GM18517 (cell line): Measurements from ENCODE around the gene KCTD12.

Experiments used
- ATAC-seq: cut with Tn5 transposase; IDR thresholded peaks from one replicate; pipeline ENCODE4 v1.9.1; 2021; ENCODE audit warnings: mild to moderate bottlenecking, moderate library complexity; ENCODE audit not compliant: unreplicated experiment

The KCTD12 gene

GRCh38 chr13:76860706-76861105 is 25.5 kb downstream of the KCTD12 start:
- no peak for ATAC-seq

- no peak for ATAC-seq
These were observed 31.3 kb downstream of the KCTD12 start for GRCh38 chr13:76854894-76855293.

- ATAC-seq, result no peak
These were observed 32.1 kb downstream of the KCTD12 start for GRCh38 chr13:76853921-76854608.

- ATAC-seq, result no peak
These were observed 32.7 kb downstream of the KCTD12 start for GRCh38 chr13:76853481-76853880.

- no peak for ATAC-seq
These were observed 33.2 kb downstream of the KCTD12 start for GRCh38 chr13:76852986-76853385.

GRCh38 chr13:76851961-76852360 is 34.2 kb downstream of the KCTD12 start:
- no peak for ATAC-seq

- ATAC-seq, result no peak
These were observed 36.7 kb downstream of the KCTD12 start for GRCh38 chr13:76849493-76849892.

- ATAC-seq, result no peak
These were observed 37.6 kb downstream of the KCTD12 start for GRCh38 chr13:76848596-76848995.

GRCh38 chr13:76846363-76846762 is 39.8 kb downstream of the KCTD12 start:
- no peak for ATAC-seq

GRCh38 chr13:76845865-76846264 is 40.3 kb downstream of the KCTD12 start:
- no peak for ATAC-seq

- ATAC-seq, result no peak
These were observed 40.8 kb downstream of the KCTD12 start for GRCh38 chr13:76845367-76845766.

- ATAC-seq, result no peak
These were observed 48.4 kb downstream of the KCTD12 start for GRCh38 chr13:76837801-76838200.

GRCh38 chr13:76836311-76836710 is 49.9 kb downstream of the KCTD12 start:
- ATAC-seq, result no peak

GRCh38 chr13:76833441-76833954 is 52.7 kb downstream of the KCTD12 start:
- no peak for ATAC-seq

GRCh38 chr13:76832258-76832988 is 53.8 kb downstream of the KCTD12 start:
- ATAC-seq, result no peak

GRCh38 chr13:76830805-76831204 is 55.4 kb downstream of the KCTD12 start:
- ATAC-seq, result no peak
